Panc1 (cell line): Measurements from ENCODE around the gene BRD1. TPM values are rescaled to one million over a fixed set of nuclear protein-coding genes. Genes with fewer than 3 reads are reported as not detected.

Experiments
- ATAC-seq: fragments of 200-7000 bp; cut with Tn5 transposase; 2 replicates; pipeline ENCODE4 v1.9.1; 2020; ENCODE audit warnings: mild to moderate bottlenecking, moderate library complexity
- BruUV-seq: library from RNA; stranded (reverse); fragments of 400-500 nt; replicated peaks from 2 replicates; lab custom pipeline; 2021; lab: Mats Ljungman, UMichigan
- CTCF ChIA-PET: fragments of 300-600 bp; sonication (Branson Sonifier 250); formaldehyde crosslinking; loops from one replicate; lab custom pipeline; 2022; ENCODE audit warnings: antibody characterized with exemption; lab: Charles Lee
- POLR2A ChIA-PET: fragments of 300-600 bp; sonication (Branson Sonifier 250); formaldehyde crosslinking; loops from one replicate; lab custom pipeline; 2022; ENCODE audit warnings: antibody characterized with exemption; lab: Charles Lee
- DNase-seq: peaks from one replicate; pipeline ENCODE4 v3.0.0-alpha.2; 2010; ENCODE audit warnings: low read depth, low spot score
- H3K27ac ChIP-seq: 2 replicates; pipeline ENCODE4 v1.5.1; 2011; ENCODE audit warnings: mild to moderate bottlenecking, low read length, inconsistent platforms
- H3K27me3 ChIP-seq: fragments of 200-500 bp; sonication (Bioruptor generic); 2 replicates; pipeline ENCODE4 v1.6.0; 2014; ENCODE audit warnings: low read length, inconsistent platforms; ENCODE audit not compliant: control insufficient read depth, insufficient read depth
- H3K36me3 ChIP-seq: fragments of 200-500 bp; sonication (Bioruptor generic); 2 replicates; pipeline ENCODE4 v1.5.1; 2014; ENCODE audit warnings: inconsistent platforms, mild to moderate bottlenecking, low read length, moderate library complexity; ENCODE audit not compliant: control insufficient read depth, insufficient read depth
- H3K4me1 ChIP-seq: 2 replicates; pipeline ENCODE4 v1.5.1; 2011; ENCODE audit warnings: inconsistent platforms, mild to moderate bottlenecking, low read length, moderate library complexity; ENCODE audit not compliant: control insufficient read depth, insufficient read depth
- H3K4me3 ChIP-seq, 2 experiments: 2 replicates each; pipeline ENCODE4 v1.5.1; 2011 to 2012; ENCODE audit warnings: low read depth in 2 of 2, low read length in 2 of 2, mild to moderate bottlenecking in 2 of 2, inconsistent platforms in 1 of 2, moderate library complexity in 1 of 2
- H3K9me3 ChIP-seq: fragments of 200-500 bp; sonication (Bioruptor generic); 2 replicates; pipeline ENCODE4 v1.5.1; 2014; ENCODE audit warnings: low read depth, mild to moderate bottlenecking, inconsistent platforms, low read length, moderate library complexity; ENCODE audit not compliant: control insufficient read depth, insufficient read depth
- CTCF ChIP-seq: fragments of 450-650 bp; IDR thresholded peaks from 2 replicates; pipeline ENCODE4 v1.5.1; 2017; ENCODE audit warnings: mild to moderate bottlenecking
- POLR2AphosphoS5 ChIP-seq: IDR thresholded peaks from 2 replicates; pipeline ENCODE4 v1.6.1; 2012; ENCODE audit warnings: mild to moderate bottlenecking, low read depth, low read length, moderate library complexity
- REST ChIP-seq, 2 experiments: IDR thresholded peaks; 2 replicates each; pipeline ENCODE4 v1.6.1; 2011 to 2012; ENCODE audit warnings: low read depth in 2 of 2, control low read depth in 1 of 2, low read length in 1 of 2, mild to moderate bottlenecking in 1 of 2, moderate library complexity in 1 of 2; ENCODE audit not compliant: insufficient read depth in 1 of 2
- SIN3A ChIP-seq: IDR thresholded peaks from 2 replicates; pipeline ENCODE4 v1.6.1; 2012; ENCODE audit warnings: low read depth, mild to moderate bottlenecking, low read length, moderate library complexity, borderline replicate concordance; ENCODE audit not compliant: insufficient read depth
- TCF7L2 ChIP-seq: IDR thresholded peaks from 2 replicates; pipeline ENCODE4 v1.6.1; 2011; ENCODE audit warnings: mild to moderate bottlenecking, low read depth, low read length, inconsistent platforms
- in situ Hi-C: cut with HindIII; loops from 2 replicates; pipeline ENCODE4 v1.10.0; 2016; ENCODE audit warnings: low sequenced_read_pairs, low pct_unique_long_range_greater_than_20kb
- intact Hi-C: fragments of 100-400 bp; cut with micrococcal nuclease; formaldehyde crosslinking; loops from one replicate; pipeline ENCODE4 v1.10.0; 2022; ENCODE audit not compliant: unreplicated experiment
- total RNA-seq: library from RNA; stranded (reverse); gene quantifications from one replicate; pipeline ENCODE4 v1.2.1, GENCODE V29; 2021; ENCODE audit not compliant: unreplicated experiment

Gene BRD1
- total RNA-seq, 1 experiment from 2014 or later: 24.0 TPM

GRCh38 chr22:49793296-49793695 lies 34.4 kb downstream of the BRD1 start:
- Histone ChIP-seq H3K4me3 (no peak overlapping the region), H3K27ac (no peak overlapping the region), H3K36me3 (peaks cover 6% of the 10 kb centered on the region), H3K9me3 (no peaks in the 10 kb centered on the region), H3K27me3 (no peaks in the 10 kb centered on the region), H3K4me1 (no peaks in the 10 kb centered on the region)
- no TSS peak for BruUV-seq
- intact Hi-C loops: no loop called here
- ATAC-seq (no peak), DNase-seq (no peak)
- TF ChIP-seq SIN3A: no peak
- TF ChIP-seq CTCF: no peak
- no peak for TF ChIP-seq TCF7L2
- TF ChIP-seq POLR2AphosphoS5: no peak
- no peak for TF ChIP-seq REST (IDR thresholded peaks at IDR 0.05; ENCODE audit: insufficient read depth in 1 of 2, low read depth in 2 of 2, low read length in 1 of 2)
- ChIA-PET CTCF (no interaction called here), POLR2A (no interaction called here)
- in situ Hi-C loops: no loop called here

GRCh38 chr22:49792107-49792506 lies 35.6 kb downstream of the BRD1 start:
- H3K4me3 ChIP-seq: no peak overlapping the region
- TF ChIP-seq CTCF (no peak), POLR2AphosphoS5 (no peak), TCF7L2 (no peak), REST (IDR thresholded peaks at IDR 0.05; ENCODE audit: insufficient read depth in 1 of 2, low read depth in 2 of 2, low read length in 1 of 2) (no peak), SIN3A (no peak)
- peaks cover 6% of the 10 kb centered on the region for H3K36me3 ChIP-seq
- BruUV-seq: no TSS peak
- H3K27me3 ChIP-seq: no peaks in the 10 kb centered on the region
- DNase-seq (no peak), ATAC-seq (no peak)
- H3K4me1 ChIP-seq: no peaks in the 10 kb centered on the region
- H3K9me3 ChIP-seq: no peaks in the 10 kb centered on the region
- POLR2A ChIA-PET: no interaction called here
- CTCF ChIA-PET: no interaction called here
- in situ Hi-C loops: no loop called here
- intact Hi-C loops: no loop called here
- H3K27ac ChIP-seq: no peak overlapping the region
